H9 (cell line): Measurements from ENCODE around the gene CD300LG. TPM values are rescaled to one million over a fixed set of nuclear protein-coding genes. Genes with fewer than 3 reads are reported as not detected.

Source experiments
- DNase-seq: peaks from one replicate; pipeline ENCODE4 v3.0.0-alpha.2; 2017
- H2AFZ ChIP-seq: one replicate; pipeline ENCODE4 v1.6.1; 2013; ENCODE audit warnings: mild to moderate bottlenecking, low read length, control low read depth, moderate library complexity
- H2AK5ac ChIP-seq: 2 replicates; pipeline ENCODE4 v1.6.1; 2013; ENCODE audit warnings: low read length, control low read depth, mixed read lengths; ENCODE audit not compliant: insufficient read length
- H2BK120ac ChIP-seq: one replicate; pipeline ENCODE4 v1.6.1; 2013; ENCODE audit warnings: low read depth, mild to moderate bottlenecking, low read length, control low read depth, inconsistent platforms; ENCODE audit not compliant: poor library complexity, severe bottlenecking
- H2BK12ac ChIP-seq: 2 replicates; pipeline ENCODE4 v1.6.1; 2013; ENCODE audit warnings: low read length, control low read depth, mixed read lengths, low read depth; ENCODE audit not compliant: insufficient read length
- H2BK15ac ChIP-seq: 2 replicates; pipeline ENCODE4 v1.6.1; 2013; ENCODE audit warnings: low read depth, low read length, control low read depth
- H2BK20ac ChIP-seq: one replicate; pipeline ENCODE4 v1.6.1; 2013; ENCODE audit warnings: low read depth, mild to moderate bottlenecking, low read length, control low read depth, inconsistent platforms; ENCODE audit not compliant: poor library complexity, severe bottlenecking
- H2BK5ac ChIP-seq: 2 replicates; pipeline ENCODE4 v1.6.1; 2013; ENCODE audit warnings: low read length, control low read depth, mixed read lengths; ENCODE audit not compliant: insufficient read length
- H3K14ac ChIP-seq: 2 replicates; pipeline ENCODE4 v1.6.1; 2013; ENCODE audit warnings: low read length, control low read depth; ENCODE audit not compliant: insufficient read depth
- H3K18ac ChIP-seq: 2 replicates; pipeline ENCODE4 v1.6.1; 2013; ENCODE audit warnings: low read depth, mild to moderate bottlenecking, mixed read lengths, low read length, control low read depth; ENCODE audit not compliant: insufficient read length
- H3K23ac ChIP-seq: 2 replicates; pipeline ENCODE4 v1.6.1; 2013; ENCODE audit warnings: low read length, control low read depth, mixed read lengths, low read depth; ENCODE audit not compliant: insufficient read length
- H3K23me2 ChIP-seq: 2 replicates; pipeline ENCODE4 v1.6.1; 2013; ENCODE audit warnings: low read depth, mild to moderate bottlenecking, mixed read lengths, low read length, control low read depth; ENCODE audit not compliant: insufficient read length, poor library complexity, severe bottlenecking
- H3K27ac ChIP-seq: 2 replicates; pipeline ENCODE4 v1.5.1; 2013; ENCODE audit warnings: low read length, control low read depth, mixed read lengths, low read depth; ENCODE audit not compliant: insufficient read length
- H3K27me3 ChIP-seq: 2 replicates; pipeline ENCODE4 v1.6.1; 2013; ENCODE audit warnings: low read length, control low read depth, inconsistent platforms; ENCODE audit not compliant: insufficient read depth
- H3K4ac ChIP-seq: 2 replicates; pipeline ENCODE4 v1.6.1; 2013; ENCODE audit warnings: low read depth, mild to moderate bottlenecking, control low read depth, inconsistent platforms, low read length, moderate library complexity
- H3K4me1 ChIP-seq: 2 replicates; pipeline ENCODE4 v1.6.1; 2013; ENCODE audit warnings: low read length, control low read depth, inconsistent platforms; ENCODE audit not compliant: insufficient read depth
- H3K4me2 ChIP-seq: 2 replicates; pipeline ENCODE4 v1.6.1; 2013; ENCODE audit warnings: low read length, control low read depth, mixed read lengths; ENCODE audit not compliant: insufficient read length, insufficient read depth
- H3K56ac ChIP-seq: 2 replicates; pipeline ENCODE4 v1.6.1; 2013; ENCODE audit warnings: low read depth, mild to moderate bottlenecking, mixed read lengths, low read length, control low read depth; ENCODE audit not compliant: insufficient read length
- H3K79me1 ChIP-seq: 2 replicates; pipeline ENCODE4 v1.6.1; 2013; ENCODE audit warnings: low read depth, mild to moderate bottlenecking, moderate library complexity, low read length, control low read depth, inconsistent platforms; ENCODE audit not compliant: insufficient read depth, poor library complexity, severe bottlenecking
- H3K79me2 ChIP-seq: 2 replicates; pipeline ENCODE4 v1.6.1; 2013; ENCODE audit warnings: low read length, control low read depth, inconsistent platforms; ENCODE audit not compliant: insufficient read depth
- H3K9ac ChIP-seq: 2 replicates; pipeline ENCODE4 v1.6.1; 2013; ENCODE audit warnings: low read length, control low read depth, mixed read lengths; ENCODE audit not compliant: insufficient read length; ENCODE audit errors: extremely low read depth
- H3K9me3 ChIP-seq: one replicate; pipeline ENCODE4 v1.6.1; 2013; ENCODE audit warnings: low read depth, low read length, inconsistent platforms; ENCODE audit not compliant: control insufficient read depth
- H3T11ph ChIP-seq: one replicate; pipeline ENCODE4 v1.6.1; 2013; ENCODE audit warnings: mild to moderate bottlenecking, low read length, control low read depth, inconsistent platforms
- H4K20me1 ChIP-seq: one replicate; pipeline ENCODE4 v1.6.1; 2013; ENCODE audit not compliant: control insufficient read depth, insufficient read length, insufficient read depth
- H4K5ac ChIP-seq: 2 replicates; pipeline ENCODE4 v1.6.1; 2013; ENCODE audit warnings: low read depth, mild to moderate bottlenecking, mixed read lengths, low read length, control low read depth; ENCODE audit not compliant: insufficient read length
- H4K8ac ChIP-seq: replicated peaks from 2 replicates; pipeline ENCODE4 v1.6.1; 2013; ENCODE audit warnings: low read length, control low read depth, mixed read lengths, low read depth; ENCODE audit not compliant: insufficient read length
- H4K91ac ChIP-seq: 2 replicates; pipeline ENCODE4 v1.6.1; 2013; ENCODE audit warnings: low read depth, mild to moderate bottlenecking, moderate library complexity, mixed read lengths, low read length, control low read depth; ENCODE audit not compliant: insufficient read length
- H3K27ac Mint-ChIP-seq, 3 experiments: 2 replicates in 2 of 3; 3 replicates in 1 of 3; pipeline ENCODE4 v1.8.0; 2020 to 2021; ENCODE audit warnings: mixed read lengths in 3 of 3, mild to moderate bottlenecking in 1 of 3, moderate library complexity in 1 of 3
- H3K27me3 Mint-ChIP-seq: 2 replicates; pipeline ENCODE4 v1.8.0; 2021; ENCODE audit warnings: low read depth, mild to moderate bottlenecking, moderate library complexity, mixed read lengths
- H3K36me3 Mint-ChIP-seq, 3 experiments: 2 replicates in 2 of 3; 3 replicates in 1 of 3; pipeline ENCODE4 v1.8.0; 2020 to 2021; ENCODE audit warnings: low read depth in 3 of 3, mixed read lengths in 3 of 3; ENCODE audit not compliant: insufficient read depth in 1 of 3
- H3K4me1 Mint-ChIP-seq, 2 experiments: 2 replicates each; pipeline ENCODE4 v1.8.0; 2020; ENCODE audit warnings: mixed read lengths in 2 of 2
- H3K4me3 Mint-ChIP-seq, 2 experiments: 2 replicates in 1 of 2; 3 replicates in 1 of 2; pipeline ENCODE4 v1.8.0; 2020 to 2021; ENCODE audit warnings: mild to moderate bottlenecking in 2 of 2, mixed read lengths in 2 of 2, moderate library complexity in 1 of 2
- H3K9me3 Mint-ChIP-seq, 2 experiments: 2 replicates in 1 of 2; 3 replicates in 1 of 2; pipeline ENCODE4 v1.8.0; 2020; ENCODE audit warnings: mild to moderate bottlenecking in 2 of 2, mixed read lengths in 2 of 2, moderate library complexity in 1 of 2
- WGBS: extraction: QIAGEN DNeasy Blood & Tissue Kit; methylation state at CpG from one replicate; pipeline ENCODE4 v1.1.7; 2013; ENCODE audit warnings: missing lambda C conversion rate, low lambda C conversion rate, mixed read lengths; ENCODE audit not compliant: insufficient read length; ENCODE audit errors: extremely low coverage; 5-methylcytosine and 5-hydroxymethylcytosine counted together
- total RNA-seq: library from RNA; stranded (reverse); gene quantifications from 2 replicates; pipeline ENCODE4 v1.2.1, GENCODE V29; 2021
- TF ChIP-seq, protein P1 (sequence below): fragments of 200-600 bp; sonication (generic); conservative IDR thresholded peaks from 3 replicates; pipeline ENCODE4 v1.8.0; 2021; ENCODE audit warnings: antibody characterized with exemption, mild to moderate bottlenecking

The CD300LG gene
- total RNA-seq, 1 experiment from 2014 or later = not detected

DNA sequence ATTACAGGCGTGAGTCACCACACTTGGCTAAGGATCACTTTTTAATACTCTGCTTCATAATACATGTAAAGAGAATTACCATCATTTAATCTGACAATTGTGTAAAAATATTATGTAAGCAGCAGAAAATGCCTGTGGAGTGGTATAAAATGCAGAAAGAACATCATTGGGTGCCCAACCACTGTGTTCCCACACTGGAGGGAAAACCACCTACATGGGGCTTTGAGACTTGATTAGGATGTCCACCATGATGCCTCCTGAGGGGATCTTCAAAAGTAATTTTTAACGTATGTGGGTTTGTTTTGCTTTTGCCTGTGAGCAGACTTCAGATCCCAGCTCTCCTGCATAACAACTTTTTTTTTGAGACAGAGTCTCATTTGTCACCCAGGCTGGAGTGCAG is 47.9 kb upstream of the CD300LG start:
- Histone ChIP-seq H4K8ac (no peak overlapping the region), H2BK20ac (no peak overlapping the region), H2AFZ (no peak overlapping the region), H3K79me1 (no peaks in the 10 kb centered on the region), H3K79me2 (no peaks in the 10 kb centered on the region), H3K27me3 (no peaks in the 10 kb centered on the region), H3T11ph (no peak overlapping the region), H2BK12ac (no peak overlapping the region), H3K18ac (no peak overlapping the region), H3K27ac (no peak overlapping the region), H2BK15ac (no peak overlapping the region), H3K4me2 (no peak overlapping the region), H2BK120ac (no peak overlapping the region), H4K5ac (no peak overlapping the region), H3K9me3 (no peaks in the 10 kb centered on the region), H3K14ac (no peak overlapping the region), H4K20me1 (no peaks in the 10 kb centered on the region), H3K4me1 (peaks cover 13% of the 10 kb centered on the region; the same call in 1 of the 2 replicates), H3K4ac (no peak overlapping the region), H2AK5ac (no peak overlapping the region), H3K23me2 (no peaks in the 10 kb centered on the region), H2BK5ac (no peak overlapping the region), H3K56ac (no peak overlapping the region), H4K91ac (no peak overlapping the region), H3K23ac (no peak overlapping the region), H3K9ac (no peak overlapping the region)
- Mint-ChIP-seq H3K27ac (no peak overlapping the region), H3K4me3 (no peak overlapping the region), H3K9me3 (peaks cover 23 to 27% of the 10 kb centered on the region in 2 experiments; a peak in 4 of 5 replicates), H3K4me1 (peaks cover 21 to 22% of the 10 kb centered on the region in 2 experiments), H3K36me3 (peaks cover 2 to 4% (median 2%) of the 10 kb centered on the region in 3 experiments; a peak in 3 of 7 replicates), H3K27me3 (peaks cover 32% of the 10 kb centered on the region)
- DNase-seq = no peak
- WGBS = no CpG with 5 or more reads among the region's 2 CpGs
- TF ChIP-seq, protein P1, sequence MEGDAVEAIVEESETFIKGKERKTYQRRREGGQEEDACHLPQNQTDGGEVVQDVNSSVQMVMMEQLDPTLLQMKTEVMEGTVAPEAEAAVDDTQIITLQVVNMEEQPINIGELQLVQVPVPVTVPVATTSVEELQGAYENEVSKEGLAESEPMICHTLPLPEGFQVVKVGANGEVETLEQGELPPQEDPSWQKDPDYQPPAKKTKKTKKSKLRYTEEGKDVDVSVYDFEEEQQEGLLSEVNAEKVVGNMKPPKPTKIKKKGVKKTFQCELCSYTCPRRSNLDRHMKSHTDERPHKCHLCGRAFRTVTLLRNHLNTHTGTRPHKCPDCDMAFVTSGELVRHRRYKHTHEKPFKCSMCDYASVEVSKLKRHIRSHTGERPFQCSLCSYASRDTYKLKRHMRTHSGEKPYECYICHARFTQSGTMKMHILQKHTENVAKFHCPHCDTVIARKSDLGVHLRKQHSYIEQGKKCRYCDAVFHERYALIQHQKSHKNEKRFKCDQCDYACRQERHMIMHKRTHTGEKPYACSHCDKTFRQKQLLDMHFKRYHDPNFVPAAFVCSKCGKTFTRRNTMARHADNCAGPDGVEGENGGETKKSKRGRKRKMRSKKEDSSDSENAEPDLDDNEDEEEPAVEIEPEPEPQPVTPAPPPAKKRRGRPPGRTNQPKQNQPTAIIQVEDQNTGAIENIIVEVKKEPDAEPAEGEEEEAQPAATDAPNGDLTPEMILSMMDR = no peak
